ENCODE data around the gene AKT1.

DNA sequence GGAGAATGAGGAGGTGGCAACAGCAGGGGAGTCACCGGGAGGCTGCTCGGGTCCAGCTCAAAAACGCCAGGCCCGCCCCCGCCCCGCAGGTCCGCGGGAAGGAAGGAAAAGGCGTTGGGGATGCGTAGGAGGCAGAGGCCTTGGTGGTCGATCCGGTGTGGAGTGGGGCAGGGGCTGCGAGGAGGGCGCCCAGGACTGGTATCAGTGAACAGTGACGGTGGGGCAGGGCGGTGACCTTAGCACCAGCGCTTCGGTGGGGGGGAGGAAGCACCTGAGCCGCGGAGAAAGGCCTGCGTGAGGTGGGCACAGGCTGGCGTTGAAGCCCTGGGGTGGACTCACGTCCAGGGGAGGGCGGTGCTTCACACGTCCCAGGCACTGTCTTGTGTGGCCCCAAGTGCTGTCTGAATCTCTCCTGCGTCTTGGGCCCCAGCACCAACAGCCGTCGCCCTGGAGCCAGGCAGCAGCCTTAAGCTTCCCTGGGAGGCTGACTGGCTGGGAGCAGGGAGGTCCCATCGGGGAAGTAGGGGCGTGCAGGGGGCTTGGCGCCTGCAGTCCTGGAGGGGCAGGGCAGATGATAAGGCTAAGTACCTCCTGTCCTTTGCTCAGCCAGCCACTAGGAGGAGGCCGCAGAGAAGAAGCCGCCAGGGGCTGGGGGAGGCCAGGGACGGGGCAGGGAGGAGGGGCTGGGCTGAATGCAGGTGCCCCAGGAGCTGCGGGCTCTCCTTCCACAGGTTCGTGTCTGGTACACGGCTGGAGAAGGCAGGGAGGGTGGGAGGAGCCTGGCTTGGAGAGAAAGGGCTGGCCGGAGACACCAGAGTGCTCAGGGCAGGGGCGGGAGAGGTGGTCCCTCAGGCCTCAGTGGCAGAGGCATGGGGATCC lies 31.9 kb upstream of the AKT1 start:
- TF ChIP-seq, protein P1, sequence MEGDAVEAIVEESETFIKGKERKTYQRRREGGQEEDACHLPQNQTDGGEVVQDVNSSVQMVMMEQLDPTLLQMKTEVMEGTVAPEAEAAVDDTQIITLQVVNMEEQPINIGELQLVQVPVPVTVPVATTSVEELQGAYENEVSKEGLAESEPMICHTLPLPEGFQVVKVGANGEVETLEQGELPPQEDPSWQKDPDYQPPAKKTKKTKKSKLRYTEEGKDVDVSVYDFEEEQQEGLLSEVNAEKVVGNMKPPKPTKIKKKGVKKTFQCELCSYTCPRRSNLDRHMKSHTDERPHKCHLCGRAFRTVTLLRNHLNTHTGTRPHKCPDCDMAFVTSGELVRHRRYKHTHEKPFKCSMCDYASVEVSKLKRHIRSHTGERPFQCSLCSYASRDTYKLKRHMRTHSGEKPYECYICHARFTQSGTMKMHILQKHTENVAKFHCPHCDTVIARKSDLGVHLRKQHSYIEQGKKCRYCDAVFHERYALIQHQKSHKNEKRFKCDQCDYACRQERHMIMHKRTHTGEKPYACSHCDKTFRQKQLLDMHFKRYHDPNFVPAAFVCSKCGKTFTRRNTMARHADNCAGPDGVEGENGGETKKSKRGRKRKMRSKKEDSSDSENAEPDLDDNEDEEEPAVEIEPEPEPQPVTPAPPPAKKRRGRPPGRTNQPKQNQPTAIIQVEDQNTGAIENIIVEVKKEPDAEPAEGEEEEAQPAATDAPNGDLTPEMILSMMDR (IDR thresholded peaks at IDR 0.05) = peak; percentile 35
- no peak for TF ChIP-seq ZFX (IDR thresholded peaks at IDR 0.05; ENCODE audit: borderline replicate concordance)
